HG03469 (cell line): ENCODE measurements around the gene ABCA5.

ENCODE experiments used
- ATAC-seq: cut with Tn5 transposase; IDR thresholded peaks from one replicate; pipeline ENCODE4 v1.9.1; 2021; ENCODE audit warnings: mild to moderate bottlenecking, moderate library complexity, moderate number of reproducible peaks; ENCODE audit not compliant: unreplicated experiment

The ABCA5 gene

DNA sequence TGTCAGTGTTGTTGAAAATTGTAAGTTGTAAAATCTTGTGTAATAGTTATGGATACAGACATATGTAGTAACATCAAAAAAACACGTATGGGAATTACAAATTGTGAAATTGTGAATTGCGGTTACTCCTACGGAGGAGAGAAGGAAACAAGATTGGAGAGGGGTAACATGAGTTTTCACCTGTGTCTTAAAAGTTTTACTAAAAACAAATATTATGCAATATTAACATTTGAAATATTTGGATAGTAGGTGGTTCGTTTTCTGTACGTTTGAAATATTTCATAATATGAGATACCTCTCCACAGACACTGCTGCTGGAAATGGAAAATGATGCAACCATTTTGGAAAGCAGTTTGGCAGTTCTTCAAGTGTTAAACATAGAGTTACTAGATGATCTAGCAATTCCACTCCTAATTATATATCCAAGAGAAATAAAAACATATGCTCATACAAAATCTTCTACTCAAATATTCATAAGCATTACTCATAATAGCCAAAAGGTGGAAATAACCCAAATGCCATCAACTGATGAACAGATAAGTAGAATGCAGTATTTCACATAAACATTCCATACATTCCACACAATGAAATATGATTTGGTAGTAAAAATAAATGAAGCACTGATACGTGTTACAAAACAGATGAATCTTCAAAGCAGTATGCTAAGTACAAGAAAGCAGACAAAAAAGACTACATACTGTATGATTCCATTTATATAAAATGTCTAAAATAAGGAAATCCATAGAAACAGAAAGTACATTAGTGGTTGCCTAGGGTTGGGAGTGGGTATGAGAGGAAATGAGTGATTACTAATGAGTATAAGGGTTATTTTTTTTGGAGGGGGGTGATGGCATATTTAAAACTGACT is 57.6 kb downstream of the ABCA5 start:
- no peak for ATAC-seq

DNA sequence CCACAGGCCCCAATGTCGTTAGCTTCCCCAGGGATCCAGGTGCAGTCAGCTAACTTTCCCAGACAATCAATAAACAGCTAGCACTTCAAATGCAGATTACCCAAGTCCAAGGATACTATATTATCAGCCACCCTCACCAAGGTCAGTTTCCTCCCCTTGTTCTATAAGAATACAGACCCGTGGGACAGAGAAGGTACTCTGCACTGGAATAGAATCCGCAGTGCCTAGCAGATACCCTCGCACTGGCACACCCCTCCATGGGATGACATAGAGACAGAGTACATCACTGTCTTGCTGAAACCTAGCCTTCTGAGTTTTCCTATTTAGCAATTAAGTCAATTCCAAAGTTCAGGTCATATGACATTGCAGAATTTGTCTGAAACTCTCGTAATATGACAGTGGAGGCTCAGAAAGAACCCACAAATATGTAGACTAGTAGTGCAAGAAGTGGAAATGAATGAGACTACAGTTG is 58.4 kb downstream of the ABCA5 start:
- ATAC-seq = no peak

DNA sequence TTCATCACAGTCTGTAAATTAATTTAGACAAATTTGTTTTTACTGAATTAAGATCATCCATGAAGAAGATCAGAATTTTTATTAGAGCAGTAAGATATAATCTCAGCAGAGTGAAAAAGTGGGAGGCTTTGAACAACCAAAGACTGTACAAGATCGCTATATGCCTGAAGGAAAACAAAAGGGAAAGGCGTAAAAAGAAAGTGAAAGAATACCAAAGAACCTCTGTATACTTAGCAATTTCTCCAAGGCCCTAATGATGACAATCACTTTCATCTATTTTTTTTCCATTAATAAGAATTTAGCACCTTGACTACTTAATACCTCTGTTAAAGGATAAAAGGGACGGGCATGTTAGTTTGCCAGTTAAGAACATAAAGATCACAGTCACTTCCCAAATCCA is 59.7 kb downstream of the ABCA5 start:
- ATAC-seq = no peak

DNA sequence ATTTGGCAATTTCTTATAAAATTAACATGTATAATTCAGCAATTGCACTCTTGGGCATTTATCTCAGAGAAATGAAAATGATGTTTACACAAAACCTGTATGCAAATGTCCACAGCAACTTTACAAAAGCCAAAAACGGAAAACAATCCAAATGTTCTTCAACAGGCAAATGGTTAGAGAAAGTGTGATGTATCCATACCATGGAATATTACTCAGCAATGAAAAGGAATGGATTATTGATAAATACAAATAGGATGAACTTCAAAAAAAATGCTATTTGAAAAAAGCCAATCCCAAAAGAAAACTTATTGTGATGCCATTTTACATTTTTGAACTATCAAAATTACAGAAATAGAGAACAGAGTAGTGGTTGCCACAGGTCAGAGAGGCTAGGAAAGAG is 61.1 kb downstream of the ABCA5 start:
- ATAC-seq = no peak

DNA sequence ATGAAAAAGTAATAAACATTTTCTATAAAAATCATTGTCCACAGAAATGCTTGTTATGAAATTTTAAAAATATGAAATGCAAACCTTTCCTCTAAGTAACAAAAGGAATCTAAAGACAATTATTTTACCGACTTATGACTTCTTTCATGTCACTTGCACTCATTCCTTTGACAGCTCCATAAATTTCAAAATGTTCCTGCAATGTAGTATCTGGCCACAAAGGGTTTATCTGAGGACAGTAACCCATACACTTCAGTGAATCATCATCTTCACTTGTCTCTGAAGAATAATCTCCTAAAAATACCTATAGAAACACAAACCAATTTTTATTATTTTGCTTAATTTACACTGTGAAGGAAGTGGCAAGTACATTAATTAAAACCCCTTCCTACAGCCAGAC is 72.7 kb downstream of the ABCA5 start:
- ATAC-seq = no peak

DNA sequence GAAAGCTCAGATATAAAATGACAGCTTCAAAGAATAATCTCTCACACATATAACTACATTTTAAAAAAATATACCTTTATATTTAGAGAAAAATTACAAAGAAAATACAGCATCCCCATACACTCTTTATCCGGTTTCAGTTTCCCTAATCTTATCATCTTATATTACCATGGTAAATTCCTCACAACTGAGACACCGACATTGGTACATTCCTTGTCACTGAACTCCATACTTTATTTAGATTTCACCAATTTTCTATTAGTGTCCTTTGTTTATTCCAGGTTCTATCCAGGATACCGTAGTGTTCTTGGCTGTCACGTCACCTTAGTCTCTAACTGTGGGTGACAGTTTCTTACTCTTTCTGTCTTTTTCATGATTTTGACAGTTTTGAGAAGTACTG is 76.3 kb downstream of the ABCA5 start:
- no peak for ATAC-seq

DNA sequence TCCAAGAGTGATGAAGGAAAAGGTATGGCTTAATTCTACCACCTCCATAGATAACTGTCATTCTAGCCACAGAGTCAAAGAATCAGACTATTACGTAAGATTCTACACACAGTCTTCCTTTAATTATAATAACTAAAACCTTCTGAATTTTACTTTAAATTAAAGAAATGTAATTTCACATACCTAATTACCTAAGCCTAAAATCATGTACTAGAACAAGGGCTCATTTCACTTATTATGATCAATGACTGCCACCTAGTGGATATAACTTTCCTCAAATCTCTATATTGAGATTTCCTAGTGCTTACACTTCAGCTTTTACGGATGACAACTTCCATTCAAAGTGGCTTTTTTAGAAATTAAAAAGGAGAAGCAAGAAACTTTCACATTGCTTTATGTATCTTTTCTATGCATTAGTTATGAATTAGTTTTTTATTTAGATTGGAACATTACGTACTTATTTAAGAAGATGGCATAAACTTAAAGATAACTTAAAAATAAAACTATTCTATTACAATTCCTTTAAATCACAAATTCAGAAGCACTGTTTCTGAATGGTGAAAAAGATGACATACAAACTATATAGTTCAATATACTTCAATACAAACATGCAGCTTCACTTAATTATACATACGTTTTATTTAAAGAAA is 80.1 kb downstream of the ABCA5 start:
- no peak for ATAC-seq

DNA sequence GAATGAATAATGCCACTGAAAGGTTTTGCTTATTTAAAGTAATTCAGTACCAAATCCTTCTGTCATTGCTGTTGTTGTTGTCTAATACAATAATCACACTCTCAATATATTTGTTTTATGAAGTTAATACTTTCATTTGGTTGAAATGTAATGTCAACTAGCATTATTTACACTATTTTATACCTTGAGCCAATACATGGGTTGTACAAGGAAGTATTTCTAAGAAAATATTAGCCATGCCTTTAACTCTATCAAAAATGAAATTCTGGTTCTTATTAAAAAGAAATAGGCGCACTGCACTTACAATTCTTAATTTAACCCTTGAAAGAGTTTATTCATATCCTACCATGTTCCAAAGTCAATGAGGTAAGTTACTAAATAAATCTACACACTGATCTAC is 80.7 kb downstream of the ABCA5 start:
- ATAC-seq = no peak

DNA sequence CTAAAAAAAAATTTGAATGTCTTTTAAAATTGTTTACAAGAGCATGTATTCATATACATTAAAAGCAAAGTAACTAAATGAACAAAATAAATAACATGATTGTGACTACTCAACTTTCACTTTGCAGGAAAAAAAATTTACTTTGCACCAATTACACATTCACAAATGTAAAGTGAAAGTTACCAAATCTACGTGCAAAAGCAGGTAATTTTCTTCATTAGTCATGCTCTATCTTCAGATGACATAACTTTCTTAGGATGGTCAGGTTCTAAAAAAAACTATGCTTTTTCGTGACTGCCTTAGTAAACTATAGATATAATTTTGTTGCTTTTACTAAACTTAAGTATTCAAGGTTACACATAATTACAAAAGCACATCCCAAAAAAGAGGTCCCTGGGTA is 81.3 kb downstream of the ABCA5 start:
- no peak for ATAC-seq

DNA sequence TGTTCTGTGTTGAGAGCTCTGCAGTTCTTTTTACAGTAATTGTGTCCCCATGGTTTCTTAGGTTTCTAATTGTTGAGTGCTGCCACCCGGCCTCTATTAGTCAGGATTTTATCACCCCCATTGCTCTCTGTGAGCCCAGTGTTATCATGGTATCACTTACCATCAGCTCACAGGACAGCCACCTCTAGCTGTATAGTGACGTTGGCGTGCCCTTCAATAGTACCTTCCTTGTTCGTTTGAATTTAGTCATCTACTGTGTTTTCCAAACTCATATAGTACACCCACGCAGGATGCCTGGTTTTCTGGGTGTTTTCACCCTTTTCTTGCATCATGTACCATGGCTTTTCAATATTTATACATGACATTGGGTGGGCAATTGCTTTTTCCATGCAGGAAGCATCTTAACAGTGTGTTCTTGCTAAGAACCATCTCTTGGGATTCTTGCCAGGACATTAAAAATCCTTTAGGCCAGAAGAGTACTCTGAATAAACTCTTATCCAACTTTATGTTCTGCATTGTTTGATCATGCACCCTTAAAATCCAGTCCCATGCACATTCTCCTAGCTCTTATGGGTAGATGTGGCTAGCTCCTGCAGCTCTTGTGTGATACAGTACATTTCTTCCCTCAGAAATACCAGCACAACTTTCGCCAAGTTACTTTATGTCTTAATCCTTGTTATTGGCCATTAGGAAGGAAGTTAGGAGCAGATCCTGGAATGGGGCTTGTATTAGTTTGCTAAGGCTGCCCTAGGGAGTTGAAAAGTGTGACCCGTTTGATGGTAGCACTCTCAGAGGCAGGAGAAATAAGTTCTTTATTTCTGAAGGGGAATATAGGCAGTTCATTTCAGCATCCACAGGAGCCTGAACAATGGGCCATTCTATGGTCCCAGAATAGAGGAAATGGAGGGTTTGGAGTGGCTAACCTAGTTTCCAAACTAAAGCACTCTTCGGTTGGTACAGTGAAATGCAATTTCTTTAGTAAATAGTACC is 87.0 kb downstream of the ABCA5 start:
- ATAC-seq = no peak

DNA sequence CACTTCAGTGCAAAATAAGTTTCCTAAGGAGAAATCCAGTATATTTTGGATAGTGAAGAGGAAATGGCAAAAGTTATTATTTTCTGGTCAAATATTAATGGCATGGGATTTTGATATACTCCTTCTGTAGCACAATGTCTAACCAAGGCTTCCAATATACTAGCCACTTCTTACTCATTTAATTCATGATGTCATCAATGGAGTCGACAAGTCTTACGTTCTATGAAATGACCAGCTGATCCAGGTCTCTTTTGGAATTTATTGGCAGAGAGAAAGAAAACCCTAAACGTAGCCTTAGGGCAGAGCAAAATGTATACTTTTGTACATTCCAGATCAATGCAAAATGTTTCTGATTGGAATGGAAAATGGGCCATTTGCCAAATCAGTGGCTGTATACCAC is 90.0 kb downstream of the ABCA5 start:
- no peak for ATAC-seq

DNA sequence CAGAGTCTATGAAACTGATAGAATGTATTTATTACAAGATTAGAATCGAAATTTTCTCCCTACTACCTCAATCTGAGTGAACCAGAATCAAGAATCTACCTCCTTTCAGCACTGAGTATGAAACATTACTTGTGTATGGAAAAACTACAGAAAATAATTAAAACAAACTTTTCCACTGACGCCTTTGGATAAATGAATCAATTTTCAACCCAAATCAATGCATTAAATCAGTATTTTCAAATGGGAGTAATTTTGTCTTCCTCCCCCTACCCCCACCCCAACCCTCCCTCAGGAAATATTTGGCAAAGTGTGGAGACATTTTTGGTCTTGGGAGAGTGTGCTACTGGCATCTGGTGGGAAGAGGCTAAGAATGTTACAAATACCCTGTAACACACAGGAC is 90.5 kb downstream of the ABCA5 start:
- no peak for ATAC-seq

DNA sequence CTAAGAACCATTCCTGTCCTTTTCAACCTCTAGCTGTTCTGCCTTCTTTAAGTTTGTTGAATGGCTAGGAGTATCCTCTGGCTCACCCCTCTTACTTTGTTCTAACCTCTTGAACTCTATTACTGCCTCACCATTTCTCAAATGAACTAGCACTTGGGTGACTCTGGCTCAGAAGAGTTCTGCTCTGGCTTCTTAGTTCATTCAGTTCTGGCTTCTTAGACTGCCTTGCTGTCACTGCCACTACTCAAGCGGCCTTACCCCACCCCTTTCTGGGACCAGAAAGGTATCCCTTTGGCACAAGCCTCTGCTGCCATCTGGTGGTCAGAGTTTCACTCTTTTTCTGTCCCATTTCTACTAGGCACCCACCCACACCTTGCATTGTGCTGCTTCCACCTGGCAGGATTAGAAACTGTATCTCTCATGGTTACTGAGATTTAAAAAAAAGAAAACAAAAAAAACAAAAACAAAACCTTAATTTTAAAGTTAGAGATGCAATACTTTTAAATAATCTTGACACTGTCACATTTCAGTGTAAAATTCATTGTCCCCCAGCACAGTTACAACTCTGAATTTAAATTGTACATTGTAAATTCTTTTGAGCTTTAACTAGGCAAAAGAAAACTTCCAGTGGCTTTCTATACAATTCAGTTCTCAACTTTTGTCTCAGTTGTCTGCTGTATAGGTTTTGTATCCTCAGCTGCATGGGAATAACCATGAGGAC is 91.4 kb downstream of the ABCA5 start:
- peak; percentile 87 for ATAC-seq

DNA sequence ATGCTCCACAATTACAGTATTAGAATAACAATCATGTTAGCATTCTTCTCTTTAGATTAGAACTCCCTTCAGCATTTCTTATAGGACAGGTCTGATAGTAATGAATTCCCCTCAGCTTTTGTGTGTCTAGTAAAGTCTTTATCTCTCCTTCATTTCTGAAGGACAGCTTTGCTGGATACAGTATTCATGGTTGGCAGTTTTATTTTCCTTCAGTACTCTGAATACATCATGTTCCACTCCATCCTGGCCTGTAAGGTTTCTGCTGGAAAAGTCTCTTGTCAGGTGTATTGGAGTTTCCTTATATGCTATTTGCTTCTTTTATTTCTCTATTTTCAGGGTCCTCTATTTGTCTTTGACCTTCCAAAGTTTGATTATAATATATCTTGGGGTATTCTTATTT is 94.3 kb downstream of the ABCA5 start:
- ATAC-seq = no peak

DNA sequence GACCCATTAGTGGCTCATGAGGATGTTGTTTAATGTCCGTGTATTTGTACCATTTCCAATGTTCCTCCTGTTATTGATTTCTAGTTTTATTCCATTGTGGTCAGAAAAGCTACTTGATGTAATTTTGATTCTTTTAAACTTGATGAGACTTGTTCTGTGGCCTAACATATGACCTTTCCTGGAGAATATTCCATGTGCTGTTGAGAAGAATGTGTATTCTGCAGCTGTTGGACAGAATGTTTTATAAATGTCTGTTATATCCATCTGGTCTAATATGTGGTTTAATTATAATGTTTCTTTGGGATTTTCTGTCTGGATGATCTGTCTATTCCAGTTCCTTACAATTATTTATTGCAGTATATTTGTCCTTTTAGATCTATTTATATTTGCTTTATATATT is 95.4 kb downstream of the ABCA5 start:
- ATAC-seq = no peak

DNA sequence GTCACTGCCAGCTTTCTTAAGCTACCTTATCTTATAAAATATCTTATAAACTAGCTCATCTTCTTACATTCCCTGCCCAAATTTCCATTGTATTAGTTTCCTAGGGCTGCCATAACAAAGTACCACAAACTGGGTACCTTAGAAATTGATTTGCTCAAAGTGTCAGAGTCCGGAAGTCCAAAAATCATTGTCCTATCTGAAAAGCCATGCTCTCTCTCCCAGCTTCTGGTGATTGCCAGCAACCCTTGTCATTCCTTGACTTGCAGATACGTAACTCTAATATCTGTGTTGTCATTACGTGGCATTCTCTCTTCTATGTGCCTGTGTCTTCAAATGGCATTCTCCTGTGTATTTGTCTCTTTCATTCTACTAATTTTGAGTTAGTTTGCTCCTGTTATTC is 96.0 kb downstream of the ABCA5 start:
- ATAC-seq = no peak

DNA sequence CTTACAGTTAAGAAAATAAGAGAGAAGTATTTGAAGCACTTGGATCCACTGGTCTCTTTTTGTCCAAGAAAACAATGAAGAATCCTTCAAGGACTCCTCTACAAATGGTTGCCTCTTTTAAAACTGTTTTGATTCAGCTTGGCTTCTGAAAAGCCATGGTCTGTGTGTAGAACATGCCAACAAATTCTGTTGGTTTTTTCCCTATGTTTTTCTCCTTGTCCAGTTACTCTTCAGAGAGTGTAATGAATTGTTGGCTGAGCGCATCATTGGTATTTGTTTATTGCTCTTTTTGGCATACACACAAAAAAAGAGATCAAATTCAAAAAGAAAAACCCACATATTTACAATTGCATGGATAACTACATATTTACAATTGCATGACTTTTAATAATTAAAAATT is 98.4 kb downstream of the ABCA5 start, which contains the start of gene ABCA10:
Gene ABCA10, minus strand, starts transcription at position 249 of the 400 bp plus-strand sequence. CDS start 3,466 bp downstream, outside the sequence.
- ATAC-seq = no peak

DNA sequence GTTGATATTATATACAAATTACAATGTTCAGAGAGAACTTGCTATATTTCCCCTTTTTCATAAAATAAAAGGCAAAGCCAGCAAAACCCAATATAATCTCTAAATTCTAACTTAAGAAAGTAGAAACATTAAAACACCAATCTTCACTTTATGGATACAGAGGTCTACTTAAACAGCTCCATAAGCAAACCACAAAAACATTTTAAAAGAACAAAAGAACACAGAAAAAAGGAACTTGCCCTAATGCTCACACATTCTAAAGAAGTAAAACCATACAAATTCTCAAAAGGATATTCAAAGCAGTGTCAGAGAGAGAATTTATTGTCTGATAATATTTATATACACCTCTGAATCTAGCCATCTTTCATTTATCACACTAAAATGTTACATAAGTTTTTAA is 98.9 kb downstream of the ABCA5 start:
- no peak for ATAC-seq

DNA sequence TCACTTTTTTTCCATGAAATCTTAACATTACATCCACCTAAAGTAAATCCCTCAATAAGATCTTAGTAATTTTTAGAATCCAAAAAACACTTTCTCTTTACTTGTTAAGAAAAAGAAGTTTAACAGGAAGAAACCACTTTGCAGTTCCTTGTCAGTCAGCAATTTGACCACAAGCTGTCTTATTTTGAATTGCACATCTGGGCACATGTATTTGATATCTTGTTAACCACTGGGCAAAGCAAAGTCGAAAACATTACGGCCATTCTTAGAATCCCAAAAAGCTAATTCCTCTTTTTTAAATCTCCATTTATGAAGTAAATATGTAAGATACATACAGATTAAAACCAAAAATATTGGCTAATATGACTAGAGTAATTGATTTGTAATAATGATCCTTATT is 99.4 kb downstream of the ABCA5 start:
- no peak for ATAC-seq

DNA sequence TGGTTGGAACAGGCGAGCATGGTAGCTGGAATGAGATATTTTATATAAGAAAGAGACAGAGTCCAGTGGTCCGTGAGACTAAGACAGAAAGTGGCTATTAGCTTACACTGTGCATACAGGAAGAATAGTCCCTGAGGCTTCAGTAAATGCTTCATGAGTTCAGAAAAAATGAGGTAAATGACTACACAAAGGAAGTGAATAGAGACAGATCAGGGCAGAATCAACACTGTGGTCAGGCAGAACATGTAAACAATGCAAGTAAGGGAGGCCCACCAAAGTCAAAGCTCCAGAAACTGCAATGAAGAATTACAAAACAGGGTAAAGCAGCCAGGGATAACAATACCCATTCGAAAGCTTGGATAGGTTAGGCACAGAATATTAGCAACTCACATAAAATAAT is 103.1 kb downstream of the ABCA5 start:
- peak; percentile 89 for ATAC-seq
